Keratinocyte (primary cell): ENCODE data around the gene ABLIM2. TPM values are rescaled to one million over a fixed set of nuclear protein-coding genes. Genes with fewer than 3 reads are reported as not detected.

Experiments
- DNase-seq: peaks from one replicate; pipeline ENCODE4 v3.0.0-alpha.2; 2011; ENCODE audit warnings: low read depth, missing footprints, low spot score
- FAIRE-seq: peaks from 2 replicates; lab custom pipeline; 2011; peaks lifted over from hg19 to GRCh38; lab: Jason Lieb, UNC
- H2AFZ ChIP-seq: 2 replicates; pipeline ENCODE4 v1.6.0; 2012; ENCODE audit warnings: low read length, control low read depth, inconsistent platforms; ENCODE audit not compliant: control insufficient read depth
- H3K27ac ChIP-seq: 2 replicates; pipeline ENCODE4 v1.5.1; 2011; ENCODE audit warnings: low read length; ENCODE audit not compliant: control insufficient read depth, insufficient read depth
- H3K27me3 ChIP-seq: 3 replicates; pipeline ENCODE4 v1.6.0; 2011; ENCODE audit warnings: low read length; ENCODE audit not compliant: control insufficient read depth, insufficient read depth; ENCODE audit errors: extremely low read depth
- H3K36me3 ChIP-seq, 2 experiments: 2 replicates in 1 of 2; 3 replicates in 1 of 2; pipeline ENCODE4 v1.5.1; 2011; ENCODE audit warnings: low read length in 2 of 2, mild to moderate bottlenecking in 1 of 2; ENCODE audit not compliant: control insufficient read depth in 2 of 2, insufficient read depth in 2 of 2; ENCODE audit errors: extremely low read depth in 1 of 2
- H3K4me1 ChIP-seq: 3 replicates; pipeline ENCODE4 v1.5.1; 2011; ENCODE audit warnings: low read length; ENCODE audit not compliant: control insufficient read depth, insufficient read depth; ENCODE audit errors: extremely low read depth
- H3K4me2 ChIP-seq: 3 replicates; pipeline ENCODE4 v1.6.0; 2011; ENCODE audit warnings: low read depth, low read length; ENCODE audit not compliant: control insufficient read depth, insufficient read depth; ENCODE audit errors: extremely low read depth
- H3K4me3 ChIP-seq, 3 experiments: fragments of 200-600 bp in 1 of 3; sonication (generic) in 1 of 3; 2 replicates in 2 of 3; 3 replicates in 1 of 3; pipeline ENCODE4 v1.5.1; 2011 to 2016; ENCODE audit warnings: low read length in 3 of 3, mild to moderate bottlenecking in 3 of 3, control low read depth in 2 of 3, inconsistent platforms in 1 of 3, low read depth in 1 of 3, mixed read lengths in 1 of 3, mixed run types in 1 of 3, moderate library complexity in 1 of 3; ENCODE audit not compliant: control insufficient read depth in 2 of 3, insufficient read depth in 2 of 3; ENCODE audit errors: extremely low read depth in 1 of 3
- H3K79me2 ChIP-seq: 2 replicates; pipeline ENCODE4 v1.6.0; 2012; ENCODE audit warnings: low read length; ENCODE audit not compliant: control insufficient read depth, insufficient read depth
- H3K9ac ChIP-seq: 3 replicates; pipeline ENCODE4 v1.6.0; 2011; ENCODE audit warnings: low read length; ENCODE audit not compliant: control insufficient read depth, insufficient read depth; ENCODE audit errors: extremely low read depth
- H3K9me1 ChIP-seq: 3 replicates; pipeline ENCODE4 v1.6.0; 2011; ENCODE audit warnings: low read length; ENCODE audit not compliant: control insufficient read depth, insufficient read depth; ENCODE audit errors: extremely low read depth
- H3K9me3 ChIP-seq: 2 replicates; pipeline ENCODE4 v1.5.1; 2012; ENCODE audit warnings: low read depth, low read length; ENCODE audit not compliant: control insufficient read depth
- H4K20me1 ChIP-seq: 3 replicates; pipeline ENCODE4 v1.6.0; 2011; ENCODE audit warnings: low read length; ENCODE audit not compliant: control insufficient read depth, insufficient read depth; ENCODE audit errors: extremely low read depth
- CTCF ChIP-seq, 3 experiments: IDR thresholded peaks in 1 of 3; conservative IDR thresholded peaks in 1 of 3; optimal IDR thresholded peaks in 1 of 3; 2 replicates in 2 of 3; 3 replicates in 1 of 3; pipeline versions ENCODE3 to v1.5.1; 2011; ENCODE audit warnings: low read length in 3 of 3, mild to moderate bottlenecking in 3 of 3, moderate library complexity in 2 of 3, control low read depth in 1 of 3, inconsistent platforms in 1 of 3; ENCODE audit not compliant: insufficient read depth in 2 of 3; ENCODE audit errors: extremely low read depth in 1 of 3
- EZH2 ChIP-seq: IDR thresholded peaks from one replicate; pipeline ENCODE4 v1.6.1; 2012; ENCODE audit warnings: inconsistent platforms, mild to moderate bottlenecking, low read length, moderate library complexity
- dilution Hi-C: fragments of 300-500 bp; cut with MboI; formaldehyde crosslinking; loops from one replicate; pipeline ENCODE4 v1.7.0; 2020; ENCODE audit warnings: low sequenced_read_pairs; ENCODE audit not compliant: extremely low pct_ligation_motif_present
- polyA plus RNA-seq, 5 experiments: library from polyadenylated mRNA; depleted of rRNA in 3 of 5; stranded (reverse) in 3 of 5; stranded (forward) in 1 of 5; unstranded in 1 of 5; fragments of >200 nt; gene quantifications; 1 replicate in 1 of 5; 2 replicates in 3 of 5; 3 replicates in 1 of 5; pipeline versions ENCODE4 v1.2.1 to v1.2.3, GENCODE V29; 2011 to 2012; ENCODE audit warnings: missing spikeins in 2 of 5, low read depth in 1 of 5, low replicate concordance in 1 of 5

The ABLIM2 gene
- polyA plus RNA-seq, 1 donor (not counting 4 experiments of a cell fraction or from before 2014, with no cell fraction given), result 0.94 TPM

- FAIRE-seq (peak; percentile 96), DNase-seq (peak; percentile 30)
- no peak for TF ChIP-seq EZH2
- TF ChIP-seq CTCF (optimal IDR thresholded peaks at IDR 0.05 in 1 of 3, IDR thresholded peaks at IDR 0.05 in 1 of 3, conservative IDR thresholded peaks at IDR 0.05 in 1 of 3; ENCODE audit: extremely low read depth in 1 of 3, insufficient read depth in 2 of 3, low read length in 3 of 3), result no peak
- Histone ChIP-seq H3K36me3 (no peaks in the 10 kb centered on the region), H3K9ac (no peak overlapping the region), H3K9me3 (peaks cover 2% of the 10 kb centered on the region), H3K27me3 (no peaks in the 10 kb centered on the region), H2AFZ (no peak overlapping the region), H4K20me1 (no peaks in the 10 kb centered on the region), H3K9me1 (no peaks in the 10 kb centered on the region), H3K4me1 (peaks cover 13% of the 10 kb centered on the region), H3K4me2 (no peak overlapping the region), H3K27ac (no peak overlapping the region), H3K4me3 (no peak overlapping the region), H3K79me2 (no peaks in the 10 kb centered on the region)
- dilution Hi-C loops, result no loop called here
These were observed 68.3 kb downstream of the ABLIM2 start for GRCh38 chr4:8090312-8090711.

- H3K27me3 ChIP-seq, result no peaks in the 10 kb centered on the region
- no peak for FAIRE-seq
- no peak overlapping the region for H3K4me2 ChIP-seq
These were observed 68.8 kb downstream of the ABLIM2 start for GRCh38 chr4:8089862-8090261.

More at GRCh38 chr4:8089862-8090261, 68.8 kb downstream of the ABLIM2 start:
- Histone ChIP-seq H3K9ac (no peak overlapping the region), H3K4me3 (no peak overlapping the region), H3K79me2 (no peaks in the 10 kb centered on the region), H3K27ac (no peak overlapping the region), H3K9me3 (peaks cover 2% of the 10 kb centered on the region), H3K36me3 (no peaks in the 10 kb centered on the region), H3K9me1 (no peaks in the 10 kb centered on the region), H4K20me1 (no peaks in the 10 kb centered on the region), H2AFZ (no peak overlapping the region), H3K4me1 (peaks cover 13% of the 10 kb centered on the region)
- no peak for TF ChIP-seq EZH2
- no peak for TF ChIP-seq CTCF (optimal IDR thresholded peaks at IDR 0.05 in 1 of 3, IDR thresholded peaks at IDR 0.05 in 1 of 3, conservative IDR thresholded peaks at IDR 0.05 in 1 of 3; ENCODE audit: extremely low read depth in 1 of 3, insufficient read depth in 2 of 3, low read length in 3 of 3)
- no peak for DNase-seq
- dilution Hi-C loops, result no loop called here
